Mesodermal cell (in vitro differentiated cells): ENCODE data around the gene TSKU.
"Not testable (repeated sequence)": the region's sequence is repeated elsewhere in the genome, so short reads cannot be mapped to it uniquely, and the experiment has no call there.

ENCODE experiments used
- H3K27ac ChIP-seq: 2 replicates; pipeline ENCODE4 v1.7.0; 2013; ENCODE audit warnings: mild to moderate bottlenecking, low read depth, low read length, moderate library complexity; ENCODE audit not compliant: severe bottlenecking
- H3K36me3 ChIP-seq: 2 replicates; pipeline ENCODE4 v1.7.1; 2013; ENCODE audit warnings: mild to moderate bottlenecking, low read length, moderate library complexity; ENCODE audit not compliant: control insufficient read depth, insufficient read depth
- H3K4me1 ChIP-seq: one replicate; pipeline ENCODE4 v1.7.1; 2013; ENCODE audit warnings: mild to moderate bottlenecking, low read length; ENCODE audit not compliant: insufficient read depth, control insufficient read depth, poor library complexity, severe bottlenecking
- H3K4me3 ChIP-seq: 2 replicates; pipeline ENCODE4 v1.7.0; 2013; ENCODE audit warnings: low read length, control low read depth, mild to moderate bottlenecking; ENCODE audit not compliant: insufficient read depth, poor library complexity, severe bottlenecking; ENCODE audit errors: extremely low read depth
- H3K9me3 ChIP-seq: 2 replicates; pipeline ENCODE4 v1.7.1; 2013; ENCODE audit warnings: mild to moderate bottlenecking, low read length, moderate library complexity; ENCODE audit not compliant: control insufficient read depth
- WGBS, 2 experiments: methylation state at CpG; one replicate each; pipeline ENCODE4 v1.1.5; 2013; ENCODE audit warnings: missing lambda C conversion rate in 2 of 2; ENCODE audit not compliant: insufficient coverage in 2 of 2; 5-methylcytosine and 5-hydroxymethylcytosine counted together

The TSKU gene

DNA sequence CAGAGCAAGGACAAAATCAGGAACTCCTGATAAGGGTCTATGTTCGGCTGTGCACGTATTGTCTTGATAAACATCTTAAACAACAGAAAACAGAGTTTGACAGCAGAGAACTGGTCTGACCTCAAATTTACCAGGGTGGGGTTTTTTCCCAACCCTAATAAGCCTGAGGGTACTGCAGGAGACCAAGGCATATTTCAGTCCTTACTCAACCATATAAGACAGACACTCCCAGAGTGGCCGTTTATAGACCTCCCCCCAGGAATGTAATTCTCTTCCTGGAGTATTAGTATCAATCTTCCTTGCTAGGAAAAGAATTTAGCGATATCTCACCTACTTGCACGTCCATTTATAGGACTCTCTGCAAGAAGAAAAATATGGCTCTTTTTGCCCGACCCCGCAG, 32.5 kb downstream of the TSKU start:
- not testable (repeated sequence) for H3K4me3 ChIP-seq, H3K27ac ChIP-seq, H3K4me1 ChIP-seq, H3K36me3 ChIP-seq
- peaks cover 43% of the 10 kb centered on the region for H3K9me3 ChIP-seq
- WGBS, 2 experiments: 94 to 100% methylated on average over 6 to 7 of the region's 7 CpGs

DNA sequence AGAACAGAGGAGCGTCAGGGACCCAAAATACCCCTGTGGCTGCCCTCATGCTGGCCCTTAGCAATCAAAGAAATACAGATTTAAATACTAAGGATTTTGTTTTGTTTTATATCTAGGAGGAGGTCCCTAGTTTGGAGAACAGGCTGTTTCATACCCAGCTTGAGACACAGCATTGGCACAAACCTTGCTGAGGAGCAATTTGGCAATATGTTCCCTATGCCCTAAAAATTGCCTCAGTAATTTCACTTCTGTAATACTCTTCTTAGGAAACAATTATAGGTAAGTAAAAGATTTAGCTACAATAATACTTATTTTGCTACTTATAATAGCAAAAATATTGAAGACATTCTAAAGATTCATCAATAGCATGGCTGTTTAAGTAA, 37.0 kb downstream of the TSKU start:
- WGBS, 2 experiments: 86% methylated on average over 1 of the region's 1 CpG; no CpG with 5 or more reads in 1 of the 2 experiments
- peaks cover 15% of the 10 kb centered on the region for H3K4me1 ChIP-seq
- H3K27ac ChIP-seq: no peak overlapping the region
- no peaks in the 10 kb centered on the region for H3K36me3 ChIP-seq
- peaks cover 31% of the 10 kb centered on the region for H3K9me3 ChIP-seq
- H3K4me3 ChIP-seq: no peak overlapping the region

DNA sequence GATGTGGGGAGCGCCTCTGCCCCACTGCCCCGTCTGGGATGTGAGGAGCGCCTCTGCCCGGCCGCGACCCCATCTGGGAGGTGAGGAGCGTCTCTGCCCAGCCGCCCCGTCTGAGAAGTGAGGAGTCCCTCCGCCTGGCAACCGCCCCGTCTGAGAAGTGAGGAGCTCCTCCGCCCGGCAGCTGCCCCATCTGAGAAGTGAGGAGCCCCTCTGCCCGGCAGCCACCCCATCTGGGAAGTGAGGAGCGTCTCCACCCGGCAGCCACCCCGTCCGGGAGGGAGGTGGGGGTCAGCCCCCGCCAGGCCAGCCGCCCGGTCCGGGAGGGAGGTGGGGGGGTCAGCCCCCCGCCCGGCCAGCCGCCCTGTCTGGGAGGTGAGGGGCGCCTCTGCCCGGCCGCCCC, 38.2 kb downstream of the TSKU start:
- WGBS, 2 experiments: 98% methylated on average over 14 to 17 of the region's 29 CpGs
- peaks cover 19% of the 10 kb centered on the region for H3K9me3 ChIP-seq
- H3K36me3 ChIP-seq: not testable (repeated sequence)

DNA sequence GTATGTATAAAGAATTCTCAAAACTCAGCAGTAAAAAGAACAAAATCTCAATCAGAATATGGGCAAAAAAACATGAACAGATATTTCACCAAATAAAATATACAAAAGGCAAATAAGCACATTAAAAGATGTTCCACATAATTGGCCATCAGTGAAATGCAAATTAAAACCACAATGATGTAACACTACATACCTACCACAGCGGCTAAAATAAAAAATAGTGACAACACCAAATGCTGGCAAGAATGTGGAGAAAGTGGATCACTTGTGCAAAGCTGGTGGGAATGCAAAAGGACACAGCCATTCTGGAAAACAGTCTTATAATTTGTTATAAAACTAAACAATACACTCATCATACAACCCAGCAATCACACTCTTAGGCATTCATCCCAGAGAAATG, 39.2 kb downstream of the TSKU start:
- WGBS, 2 experiments: 100% methylated on average over 1 of the region's 1 CpG; no CpG with 5 or more reads in 1 of the 2 experiments
- Histone ChIP-seq H3K4me3 (no peak overlapping the region), H3K36me3 (no peaks in the 10 kb centered on the region), H3K4me1 (peaks cover 23% of the 10 kb centered on the region), H3K9me3 (peaks cover 11% of the 10 kb centered on the region), H3K27ac (no peak overlapping the region)

More for the DNA sequence above, 38.2 kb downstream of the TSKU start:
- not testable (repeated sequence) for H3K27ac ChIP-seq, H3K4me3 ChIP-seq
- peaks cover 23% of the 10 kb centered on the region for H3K4me1 ChIP-seq

DNA sequence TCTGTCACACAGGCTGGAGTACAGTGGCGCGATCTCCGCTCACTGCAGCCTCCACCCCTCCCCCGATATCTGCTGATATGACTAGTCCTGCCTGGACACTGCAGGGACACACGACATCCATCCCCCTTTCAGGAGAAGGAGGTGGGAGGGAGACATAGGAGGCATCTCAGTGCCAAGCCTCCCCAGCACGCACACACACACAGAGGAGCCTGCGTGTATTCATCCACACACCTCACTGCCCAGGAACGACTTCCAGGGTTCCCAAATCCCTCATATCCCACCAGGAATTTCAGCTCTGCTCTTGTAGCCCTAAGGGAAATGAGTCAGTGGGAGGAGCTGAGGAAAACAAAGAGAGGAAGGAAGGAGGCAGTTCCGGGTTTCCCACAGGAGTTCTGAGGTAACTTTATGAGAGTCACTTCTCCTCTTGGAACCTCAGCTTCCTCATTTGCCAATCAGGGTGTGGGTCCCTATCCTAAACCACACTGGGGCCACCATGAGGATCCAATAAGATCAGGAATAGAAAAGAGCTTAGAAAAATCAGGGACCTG, 40.4 kb downstream of the TSKU start:
- peak overlapping the region; percentile 97 for H3K27ac ChIP-seq
- H3K4me1 ChIP-seq: peaks cover 23% of the 10 kb centered on the region
- peaks cover 10% of the 10 kb centered on the region for H3K9me3 ChIP-seq
- WGBS, 2 experiments: 96% methylated on average over 4 of the region's 9 CpGs; no CpG with 5 or more reads in 1 of the 2 experiments
- H3K4me3 ChIP-seq: no peak overlapping the region
- no peaks in the 10 kb centered on the region for H3K36me3 ChIP-seq

DNA sequence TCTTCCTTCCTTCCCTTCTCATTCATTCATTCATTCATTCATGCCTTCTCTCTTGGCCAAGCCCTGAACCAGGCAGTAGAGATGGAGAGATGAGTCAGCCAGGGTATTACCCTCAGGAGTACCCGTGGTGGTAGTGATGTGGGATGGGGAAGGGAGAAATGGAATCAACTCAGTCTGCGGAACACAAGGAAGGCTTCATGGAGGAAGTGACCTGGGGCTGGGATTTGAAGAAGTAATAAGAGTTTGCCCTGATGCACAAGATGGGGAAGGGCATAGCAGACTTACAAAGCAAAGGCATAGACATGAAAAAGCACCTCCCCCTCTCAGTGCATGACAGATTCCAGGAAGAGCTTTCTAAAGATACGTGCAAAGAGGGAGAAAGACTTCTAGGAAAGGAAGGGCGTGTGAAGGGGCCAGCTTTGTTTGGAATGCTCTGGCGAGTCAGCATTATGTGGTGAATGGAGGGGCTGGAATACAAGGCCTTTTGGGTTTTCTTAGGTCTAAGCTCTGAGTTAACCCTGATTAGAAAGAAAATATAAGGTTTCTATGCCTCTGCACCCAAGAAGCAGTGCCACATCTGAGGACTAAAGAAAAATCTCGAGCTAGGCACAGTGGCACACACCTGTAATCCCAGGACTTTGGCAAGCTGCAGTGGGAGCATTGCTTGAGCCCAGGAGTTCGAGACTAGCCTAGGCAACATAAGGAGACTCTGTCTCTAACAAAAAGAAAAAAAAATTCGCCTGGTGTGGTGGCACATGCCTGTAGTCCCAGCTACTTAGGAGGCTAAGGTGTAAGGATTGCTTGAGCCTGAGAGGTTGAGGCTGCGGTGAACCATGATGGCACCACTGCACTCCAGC, 41.2 kb downstream of the TSKU start:
- Histone ChIP-seq H3K4me1 (peaks cover 23% of the 10 kb centered on the region), H3K4me3 (peak overlapping the region; percentile 2), H3K36me3 (no peaks in the 10 kb centered on the region), H3K27ac (peak overlapping the region; percentile 97), H3K9me3 (peaks cover 9% of the 10 kb centered on the region)
- 70 to 77% methylated on average over 6 to 8 of the region's 9 CpGs for WGBS, 2 experiments

DNA sequence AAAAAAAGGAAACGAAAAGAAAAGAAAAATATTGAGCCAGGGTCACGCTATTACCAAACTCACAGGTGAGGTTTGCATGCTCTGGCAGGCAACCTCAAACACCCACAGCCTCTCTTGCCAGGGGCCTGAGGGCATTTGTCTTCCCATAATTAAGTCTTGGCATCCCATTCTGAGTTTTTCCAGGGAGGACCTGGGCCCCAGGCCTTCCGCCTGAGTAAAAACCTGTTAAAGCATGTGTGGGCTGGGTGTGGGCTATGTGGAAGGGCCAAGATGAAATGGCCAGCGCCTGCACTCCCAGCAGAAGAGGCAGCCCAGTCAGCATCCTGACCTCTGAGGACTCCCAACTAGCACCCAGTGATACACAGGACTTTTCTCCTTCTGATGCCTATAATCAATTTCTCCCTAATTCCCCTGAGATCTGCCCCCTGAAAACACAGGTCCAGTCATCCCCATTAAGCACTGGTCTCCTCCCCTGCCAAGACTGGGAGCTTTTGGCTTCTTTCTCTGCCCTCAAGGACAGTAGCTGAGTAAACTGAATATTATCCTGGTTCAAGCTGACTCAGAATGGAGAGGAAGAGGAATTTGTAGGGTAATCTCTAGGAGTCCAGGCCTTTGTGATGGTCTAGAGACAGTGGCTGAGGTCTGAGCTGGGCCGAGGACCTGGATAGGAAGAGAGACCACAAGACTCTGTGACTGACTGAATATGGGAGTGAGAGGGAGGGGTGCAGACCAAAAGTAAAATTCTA, 42.0 kb downstream of the TSKU start:
- peaks cover 23% of the 10 kb centered on the region for H3K4me1 ChIP-seq
- H3K27ac ChIP-seq: peak overlapping the region; percentile 97
- WGBS, 2 experiments: 90 to 100% methylated on average over 1 to 2 of the region's 5 CpGs
- H3K4me3 ChIP-seq: no peak overlapping the region
- peaks cover 6% of the 10 kb centered on the region for H3K9me3 ChIP-seq
- no peaks in the 10 kb centered on the region for H3K36me3 ChIP-seq

DNA sequence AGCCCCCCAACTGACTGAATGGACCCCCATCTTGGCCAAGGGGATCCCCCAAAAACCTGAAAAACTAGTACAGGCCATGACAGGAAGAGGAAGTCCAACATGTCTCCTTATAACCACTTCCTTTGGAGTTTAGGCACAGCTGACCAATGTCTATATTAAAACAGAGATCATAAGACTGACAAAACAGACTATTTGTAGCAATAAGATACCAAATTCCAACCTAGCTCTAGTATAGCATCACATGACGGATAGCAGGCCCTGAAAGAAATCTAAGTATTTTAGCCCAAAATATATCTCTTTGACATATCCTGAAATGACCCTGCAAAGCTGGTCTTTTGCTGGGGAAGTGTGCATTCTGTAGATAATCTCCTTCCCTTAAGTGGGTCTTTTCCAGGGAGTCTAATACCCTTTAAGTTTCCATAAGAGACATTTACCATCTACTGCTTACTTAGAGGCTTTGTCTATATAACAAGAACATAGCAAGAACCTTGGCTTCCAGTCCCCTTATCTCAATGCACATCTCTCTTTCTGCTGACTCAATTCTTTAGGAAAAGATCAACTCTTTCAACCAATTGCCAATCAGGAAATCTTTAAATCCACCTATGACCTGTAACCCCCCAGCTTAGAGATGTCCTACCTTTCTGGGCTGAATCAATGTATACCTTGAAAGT, 42.7 kb downstream of the TSKU start:
- Histone ChIP-seq H3K4me1 (peaks cover 23% of the 10 kb centered on the region), H3K4me3 (no peak overlapping the region), H3K36me3 (no peaks in the 10 kb centered on the region), H3K9me3 (peaks cover 6% of the 10 kb centered on the region), H3K27ac (no peak overlapping the region)
- WGBS, 2 experiments: 100% methylated on average over 1 of the region's 1 CpG

DNA sequence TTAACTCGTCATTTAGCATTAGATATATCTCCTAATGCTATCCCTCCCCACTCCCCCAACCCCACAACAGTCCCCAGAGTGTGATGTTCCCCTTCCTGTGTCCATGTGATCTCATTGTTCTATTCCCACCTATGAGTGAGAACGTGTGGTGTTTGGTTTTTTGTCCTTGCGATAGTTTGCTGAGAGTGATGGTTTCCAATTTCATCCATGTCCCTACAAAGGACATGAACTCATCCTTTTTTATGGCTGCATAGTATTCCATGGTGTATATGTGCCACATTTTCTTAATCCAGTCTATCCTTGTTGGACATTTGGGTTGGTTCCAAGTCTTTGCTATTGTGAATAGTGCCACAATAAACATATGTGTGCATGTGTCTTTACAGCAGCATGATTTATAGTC, 43.4 kb downstream of the TSKU start:
- WGBS, 2 experiments: no CpG with 5 or more reads among the region's 3 CpGs
- H3K4me3 ChIP-seq, H3K36me3 ChIP-seq, H3K9me3 ChIP-seq, H3K27ac ChIP-seq: not testable (repeated sequence)
- H3K4me1 ChIP-seq: peaks cover 23% of the 10 kb centered on the region

DNA sequence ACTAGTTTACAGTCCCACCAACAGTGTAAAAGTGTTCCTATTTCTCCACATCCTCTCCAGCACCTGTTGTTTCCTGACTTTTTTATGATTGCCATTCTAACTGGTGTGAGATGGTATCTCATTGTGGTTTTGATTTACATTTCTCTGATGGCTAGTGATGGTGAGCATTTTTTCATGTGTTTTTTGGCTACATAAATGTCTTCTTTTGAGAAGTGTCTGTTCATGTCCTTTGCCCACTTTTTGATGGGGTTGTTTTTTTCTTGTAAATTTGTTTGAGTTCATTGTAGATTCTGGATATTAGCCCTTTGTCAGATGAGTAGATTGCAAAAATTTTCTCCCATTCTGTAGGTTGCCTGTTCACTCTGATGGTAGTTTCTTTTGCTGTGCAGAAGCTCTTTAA, 43.8 kb downstream of the TSKU start:
- H3K4me1 ChIP-seq: peaks cover 23% of the 10 kb centered on the region
- not testable (repeated sequence) for H3K4me3 ChIP-seq, H3K36me3 ChIP-seq, H3K9me3 ChIP-seq, H3K27ac ChIP-seq
